Measurements from ENCODE around the gene YBX2.

The YBX2 gene

DNA sequence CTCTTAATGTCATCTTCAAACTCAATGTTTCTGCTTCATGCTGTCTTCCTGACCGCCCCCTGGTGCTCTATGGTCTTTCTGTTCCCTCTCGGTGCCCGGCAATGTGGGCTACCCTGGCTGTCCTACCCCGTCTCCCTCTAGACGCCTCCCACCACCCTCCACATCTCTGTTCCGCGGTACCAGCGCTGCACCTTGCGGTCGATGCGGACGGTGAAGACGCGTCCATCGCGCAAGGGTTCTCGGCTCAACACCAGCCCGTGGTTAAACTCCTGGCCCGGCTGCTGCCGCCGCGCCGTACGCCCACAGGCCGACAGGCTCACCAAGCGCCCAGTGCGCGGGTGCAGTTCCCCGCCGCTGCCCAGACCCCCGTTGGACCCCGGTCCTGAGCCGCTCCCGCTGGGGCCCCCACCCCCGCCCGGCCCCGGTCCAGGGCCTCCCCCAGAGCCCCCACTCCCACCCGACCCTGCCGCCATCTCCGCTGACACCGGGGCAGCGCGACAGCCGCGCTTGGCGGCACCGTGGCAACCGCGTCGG, 34.5 kb upstream of the YBX2 start, which contains the start of gene NEURL4:
Gene NEURL4, minus strand, starts transcription at position 496 of the 534 bp plus-strand sequence. Its CDS starts 23 bp downstream, at position 473.
- peak within 1 kb of the TSS; percentile 99 for H3K27ac Mint-ChIP-seq
- ATAC-seq (replicated peaks) (peak; percentile 17 to 20), DNase-seq (no peak)
- peak within 1 kb of the TSS; percentile 95 to 97 for H3K4me3 Mint-ChIP-seq
- H3K27me3 Mint-ChIP-seq: no peaks in the 10 kb centered on the region
- no peaks in the 10 kb centered on the region for H3K9me3 Mint-ChIP-seq
- peaks cover 22 to 39% of the 10 kb centered on the region in 2 donors for H3K36me3 Mint-ChIP-seq
- H3K4me1 Mint-ChIP-seq: peaks cover 45 to 70% of the 10 kb centered on the region in 2 donors

GRCh38 chr17:7328009-7328408, 33.6 kb upstream of the YBX2 start:
- Mint-ChIP-seq H3K9me3 (no peaks in the 10 kb centered on the region), H3K27me3 (no peaks in the 10 kb centered on the region), H3K27ac (peak overlapping the region; percentile 95), H3K36me3 (peaks cover 22 to 46% of the 10 kb centered on the region in 2 donors), H3K4me3 (peak overlapping the region; percentile 95 to 97), H3K4me1 (peaks cover 39 to 64% of the 10 kb centered on the region in 2 donors)
- ATAC-seq (replicated peaks): no peak
- no peak for DNase-seq

- ATAC-seq (replicated peaks): no peak
- no peaks in the 10 kb centered on the region for H3K9me3 Mint-ChIP-seq
- peaks cover 35 to 59% of the 10 kb centered on the region in 2 donors for H3K4me1 Mint-ChIP-seq
- H3K4me3 Mint-ChIP-seq: peak overlapping the region in 1 of 2 donors; percentile 97
- H3K27ac Mint-ChIP-seq: peak overlapping the region; percentile 42
- peaks cover 23 to 50% of the 10 kb centered on the region in 2 donors for H3K36me3 Mint-ChIP-seq
- no peak for DNase-seq
- no peaks in the 10 kb centered on the region for H3K27me3 Mint-ChIP-seq
Observed at GRCh38 chr17:7327501-7327900, 33.1 kb upstream of the YBX2 start.

DNA sequence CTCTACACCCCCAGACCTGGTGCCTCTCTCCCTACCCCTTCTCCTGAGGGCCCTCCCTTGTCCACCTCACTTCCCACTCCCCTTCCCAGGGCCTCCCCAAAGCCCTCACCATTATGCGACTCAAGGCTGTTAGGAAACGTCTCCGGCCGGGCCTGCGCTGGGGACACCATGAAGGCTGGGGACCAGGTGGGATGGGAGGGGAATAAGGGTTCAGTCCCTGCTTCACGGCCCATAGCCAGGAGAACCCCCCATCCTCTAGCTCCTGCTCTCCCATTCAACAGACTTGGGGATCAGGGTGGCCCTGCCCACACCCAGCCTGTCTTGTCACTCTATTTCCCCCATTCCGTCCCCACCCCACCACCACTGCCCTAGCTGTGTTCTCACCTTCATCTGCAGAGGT, 32.6 kb upstream of the YBX2 start:
- Mint-ChIP-seq H3K27me3 (no peaks in the 10 kb centered on the region), H3K4me1 (peaks cover 32 to 54% of the 10 kb centered on the region in 2 donors), H3K4me3 (peak overlapping the region in 1 of 2 donors; percentile 97), H3K36me3 (peaks cover 25 to 54% of the 10 kb centered on the region in 2 donors), H3K27ac (peak overlapping the region; percentile 20), H3K9me3 (no peaks in the 10 kb centered on the region)
- no peak for DNase-seq
- no peak for ATAC-seq (replicated peaks)

GRCh38 chr17:7326186-7326585, 31.7 kb upstream of the YBX2 start:
- Mint-ChIP-seq H3K9me3 (no peaks in the 10 kb centered on the region), H3K4me3 (peak overlapping the region in 1 of 2 donors; percentile 36), H3K27me3 (no peaks in the 10 kb centered on the region), H3K36me3 (peaks cover 32 to 63% of the 10 kb centered on the region in 2 donors), H3K27ac (no peak overlapping the region), H3K4me1 (peaks cover 32 to 51% of the 10 kb centered on the region in 2 donors)
- ATAC-seq (replicated peaks) (no peak), DNase-seq (no peak)

GRCh38 chr17:7325031-7325528, 30.6 kb upstream of the YBX2 start:
- Mint-ChIP-seq H3K4me3 (no peak overlapping the region), H3K27me3 (no peaks in the 10 kb centered on the region), H3K4me1 (peaks cover 28 to 40% of the 10 kb centered on the region in 2 donors), H3K27ac (no peak overlapping the region), H3K9me3 (no peaks in the 10 kb centered on the region), H3K36me3 (peaks cover 40 to 73% of the 10 kb centered on the region in 2 donors)
- ATAC-seq (replicated peaks): no peak
- DNase-seq: no peak

DNA sequence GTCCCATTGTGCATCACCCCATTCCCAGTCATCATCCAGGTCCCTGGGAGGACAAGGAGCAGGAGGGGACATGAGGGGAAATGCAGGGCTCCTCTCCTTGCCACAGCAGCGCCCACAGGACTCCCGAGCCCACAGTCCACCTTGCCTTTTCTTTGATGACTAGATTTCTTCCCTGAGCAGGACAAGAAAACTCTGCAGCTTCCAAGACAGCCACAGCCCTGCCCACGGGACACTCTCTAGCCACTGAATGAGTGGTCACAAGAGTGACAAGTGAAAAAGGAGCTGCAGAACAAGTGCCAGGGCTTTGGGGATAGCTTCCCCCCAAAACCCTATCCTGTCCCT, 30.0 kb upstream of the YBX2 start:
- ATAC-seq (replicated peaks) (no peak), DNase-seq (no peak)
- no peaks in the 10 kb centered on the region for H3K27me3 Mint-ChIP-seq
- peaks cover 40 to 73% of the 10 kb centered on the region in 2 donors for H3K36me3 Mint-ChIP-seq
- peaks cover 22 to 36% of the 10 kb centered on the region in 2 donors for H3K4me1 Mint-ChIP-seq
- H3K9me3 Mint-ChIP-seq: no peaks in the 10 kb centered on the region
- no peak overlapping the region for H3K27ac Mint-ChIP-seq
- no peak overlapping the region for H3K4me3 Mint-ChIP-seq

GRCh38 chr17:7323731-7324437, 29.4 kb upstream of the YBX2 start:
- H3K4me3 Mint-ChIP-seq: no peak overlapping the region
- H3K27ac Mint-ChIP-seq: peak overlapping the region; percentile 20
- peaks cover 39 to 74% of the 10 kb centered on the region in 2 donors for H3K36me3 Mint-ChIP-seq
- no peaks in the 10 kb centered on the region for H3K9me3 Mint-ChIP-seq
- H3K4me1 Mint-ChIP-seq: peaks cover 22 to 35% of the 10 kb centered on the region in 2 donors
- peak; percentile 34 for DNase-seq
- H3K27me3 Mint-ChIP-seq: no peaks in the 10 kb centered on the region
- peak; percentile 45 to 62 for ATAC-seq (replicated peaks)

DNA sequence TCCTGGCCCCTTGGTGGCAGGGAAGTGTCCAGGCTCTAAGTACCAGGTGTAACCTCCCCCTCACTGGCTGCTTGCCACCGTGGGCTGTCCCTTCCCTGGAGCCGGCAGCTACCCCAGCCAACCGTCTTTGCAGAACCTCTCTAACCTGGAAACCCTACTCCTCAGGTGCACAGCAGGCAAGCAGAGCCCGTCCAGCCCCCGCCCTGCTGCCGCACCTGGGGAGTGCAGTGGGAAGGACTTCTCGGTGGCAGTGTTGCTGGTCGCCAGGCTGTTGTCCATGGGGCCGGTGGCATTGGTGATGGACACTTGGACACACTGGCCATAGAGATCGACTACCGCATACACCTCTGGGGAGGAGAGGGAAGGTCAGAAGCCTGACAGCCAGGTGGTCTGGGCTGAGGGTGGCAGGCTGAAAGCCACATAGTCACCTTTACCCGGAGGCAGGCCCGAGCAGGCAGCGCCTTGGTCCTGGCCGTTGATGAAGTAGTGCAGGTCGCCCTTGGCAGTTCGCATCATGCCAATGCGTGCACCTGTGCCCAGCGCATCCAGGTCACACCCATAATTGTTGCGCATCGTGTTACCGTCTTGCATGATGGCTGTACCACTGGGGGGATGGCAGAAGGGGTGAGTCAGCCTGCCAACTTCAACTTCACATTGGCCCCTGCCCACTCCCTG, 28.2 kb upstream of the YBX2 start:
- peaks cover 47 to 75% of the 10 kb centered on the region in 2 donors for H3K36me3 Mint-ChIP-seq
- no peaks in the 10 kb centered on the region for H3K9me3 Mint-ChIP-seq
- no peak for ATAC-seq (replicated peaks)
- no peak overlapping the region for H3K27ac Mint-ChIP-seq
- DNase-seq: no peak
- H3K4me1 Mint-ChIP-seq: peaks cover 19 to 26% of the 10 kb centered on the region in 2 donors
- H3K27me3 Mint-ChIP-seq: no peaks in the 10 kb centered on the region
- H3K4me3 Mint-ChIP-seq: no peak overlapping the region

- H3K4me1 Mint-ChIP-seq: peaks cover 13 to 23% of the 10 kb centered on the region in 2 donors
- no peaks in the 10 kb centered on the region for H3K27me3 Mint-ChIP-seq
- H3K4me3 Mint-ChIP-seq: no peak overlapping the region
- no peak for DNase-seq
- peaks cover 46 to 70% of the 10 kb centered on the region in 2 donors for H3K36me3 Mint-ChIP-seq
- no peaks in the 10 kb centered on the region for H3K9me3 Mint-ChIP-seq
- ATAC-seq (replicated peaks): no peak
- H3K27ac Mint-ChIP-seq: no peak overlapping the region
Observed at GRCh38 chr17:7321466-7321865, 27.0 kb upstream of the YBX2 start.

- no peak overlapping the region for H3K4me3 Mint-ChIP-seq
- H3K27me3 Mint-ChIP-seq: no peaks in the 10 kb centered on the region
- H3K4me1 Mint-ChIP-seq: peaks cover 28 to 48% of the 10 kb centered on the region in 2 donors
Observed at GRCh38 chr17:7318121-7318860, 23.9 kb upstream of the YBX2 start.

GRCh38 chr17:7317161-7317803, 22.8 kb upstream of the YBX2 start:
- Mint-ChIP-seq H3K4me1 (peaks cover 38 to 58% of the 10 kb centered on the region in 2 donors), H3K27ac (peak overlapping the region; percentile 17), H3K36me3 (peaks cover 55 to 78% of the 10 kb centered on the region in 2 donors), H3K9me3 (no peaks in the 10 kb centered on the region), H3K27me3 (no peaks in the 10 kb centered on the region), H3K4me3 (peak overlapping the region in 1 of 2 donors; percentile 65)
- DNase-seq (no peak), ATAC-seq (replicated peaks) (no peak)

More at GRCh38 chr17:7318121-7318860, 23.9 kb upstream of the YBX2 start:
- peaks cover 48 to 77% of the 10 kb centered on the region in 2 donors for H3K36me3 Mint-ChIP-seq
- no peak overlapping the region for H3K27ac Mint-ChIP-seq
- ATAC-seq (replicated peaks) (no peak), DNase-seq (no peak)
- no peaks in the 10 kb centered on the region for H3K9me3 Mint-ChIP-seq

DNA sequence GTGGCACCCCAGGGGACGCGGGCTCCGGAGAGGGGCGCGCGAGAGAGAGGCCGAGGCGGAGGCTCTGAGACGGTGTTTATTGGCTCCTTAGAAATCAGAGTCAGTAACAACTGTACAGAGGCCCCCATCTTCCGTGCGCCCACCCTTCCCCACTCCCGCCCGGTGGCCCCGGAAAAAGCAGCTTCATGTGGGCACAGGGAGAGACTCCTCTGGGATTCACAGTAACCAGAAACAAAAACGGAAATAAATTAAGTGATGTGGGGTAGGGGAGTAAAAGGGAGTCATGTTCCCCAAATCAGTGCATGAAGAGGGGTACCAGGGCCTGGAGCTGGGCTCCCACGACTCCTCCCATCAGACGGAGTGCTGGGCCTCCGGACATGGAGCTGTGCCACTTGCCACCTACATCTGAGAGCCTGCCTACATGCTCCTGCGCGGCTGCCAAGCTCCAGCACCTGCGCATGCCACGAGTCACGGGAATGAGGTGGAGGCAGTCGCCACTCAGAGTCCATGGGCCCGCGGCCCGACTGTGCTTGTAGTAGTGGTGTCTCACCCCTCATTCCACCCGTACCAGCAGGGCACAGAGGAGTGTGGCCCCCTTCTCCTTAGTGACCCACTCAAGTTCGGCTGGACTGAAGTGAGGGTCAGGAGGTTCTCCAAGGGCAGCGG, 21.3 kb upstream of the YBX2 start:
- Mint-ChIP-seq H3K27ac (peak overlapping the region; percentile 99), H3K4me1 (peaks cover 47 to 68% of the 10 kb centered on the region in 2 donors), H3K36me3 (peaks cover 56 to 77% of the 10 kb centered on the region in 2 donors), H3K27me3 (no peaks in the 10 kb centered on the region), H3K4me3 (peak overlapping the region; percentile 83 to 97), H3K9me3 (no peaks in the 10 kb centered on the region)
- ATAC-seq (replicated peaks): no peak
- no peak for DNase-seq

Measured in stimulated activated naive B cell treated with anti-CD40 and anti-IgM and Interleukin-4, amounts not matched to agents 10 μg/mL and 1 μg/mL and 100 μg/mL, for 72 hours (primary cell).